Esophagus squamous epithelium (tissue), 4 donors: ENCODE measurements around the gene KIF5C.

Experiments used
- POLR2A ChIP-seq, 4 donors: fragments of 450-650 bp; IDR thresholded peaks; one replicate each; pipeline ENCODE4 v1.6.1; 2017; ENCODE audit warnings: antibody characterized with exemption in 4 of 4, mild to moderate bottlenecking in 4 of 4, moderate library complexity in 3 of 4
- TF ChIP-seq, protein P1 (sequence below), 6 experiments: fragments of 450-650 bp in 4 of 6; fragments of 200-600 bp in 2 of 6; sonication (generic) in 2 of 6; IDR thresholded peaks; one replicate each; pipeline ENCODE4 v1.5.1; 2016 to 2019; ENCODE audit warnings: antibody characterized with exemption in 6 of 6, mild to moderate bottlenecking in 4 of 6, moderate library complexity in 4 of 6

- TF ChIP-seq, protein P1, sequence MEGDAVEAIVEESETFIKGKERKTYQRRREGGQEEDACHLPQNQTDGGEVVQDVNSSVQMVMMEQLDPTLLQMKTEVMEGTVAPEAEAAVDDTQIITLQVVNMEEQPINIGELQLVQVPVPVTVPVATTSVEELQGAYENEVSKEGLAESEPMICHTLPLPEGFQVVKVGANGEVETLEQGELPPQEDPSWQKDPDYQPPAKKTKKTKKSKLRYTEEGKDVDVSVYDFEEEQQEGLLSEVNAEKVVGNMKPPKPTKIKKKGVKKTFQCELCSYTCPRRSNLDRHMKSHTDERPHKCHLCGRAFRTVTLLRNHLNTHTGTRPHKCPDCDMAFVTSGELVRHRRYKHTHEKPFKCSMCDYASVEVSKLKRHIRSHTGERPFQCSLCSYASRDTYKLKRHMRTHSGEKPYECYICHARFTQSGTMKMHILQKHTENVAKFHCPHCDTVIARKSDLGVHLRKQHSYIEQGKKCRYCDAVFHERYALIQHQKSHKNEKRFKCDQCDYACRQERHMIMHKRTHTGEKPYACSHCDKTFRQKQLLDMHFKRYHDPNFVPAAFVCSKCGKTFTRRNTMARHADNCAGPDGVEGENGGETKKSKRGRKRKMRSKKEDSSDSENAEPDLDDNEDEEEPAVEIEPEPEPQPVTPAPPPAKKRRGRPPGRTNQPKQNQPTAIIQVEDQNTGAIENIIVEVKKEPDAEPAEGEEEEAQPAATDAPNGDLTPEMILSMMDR (IDR thresholded peaks at IDR 0.05), result no peak
- TF ChIP-seq POLR2A (IDR thresholded peaks at IDR 0.05), result no peak
Observed at GRCh38 chr2:148939271-148939670, 64.2 kb downstream of the KIF5C start.
